ENCODE results near the gene KAZN. TPM values are rescaled to one million over a fixed set of nuclear protein-coding genes. Genes with fewer than 3 reads are reported as not detected.

Gene KAZN
- total and polyA plus RNA-seq, 2 of the 8 experiments (the other 6 are each of a cell fraction or from before 2014, with no cell fraction given), result 3.7 to 11.8 TPM

DNA sequence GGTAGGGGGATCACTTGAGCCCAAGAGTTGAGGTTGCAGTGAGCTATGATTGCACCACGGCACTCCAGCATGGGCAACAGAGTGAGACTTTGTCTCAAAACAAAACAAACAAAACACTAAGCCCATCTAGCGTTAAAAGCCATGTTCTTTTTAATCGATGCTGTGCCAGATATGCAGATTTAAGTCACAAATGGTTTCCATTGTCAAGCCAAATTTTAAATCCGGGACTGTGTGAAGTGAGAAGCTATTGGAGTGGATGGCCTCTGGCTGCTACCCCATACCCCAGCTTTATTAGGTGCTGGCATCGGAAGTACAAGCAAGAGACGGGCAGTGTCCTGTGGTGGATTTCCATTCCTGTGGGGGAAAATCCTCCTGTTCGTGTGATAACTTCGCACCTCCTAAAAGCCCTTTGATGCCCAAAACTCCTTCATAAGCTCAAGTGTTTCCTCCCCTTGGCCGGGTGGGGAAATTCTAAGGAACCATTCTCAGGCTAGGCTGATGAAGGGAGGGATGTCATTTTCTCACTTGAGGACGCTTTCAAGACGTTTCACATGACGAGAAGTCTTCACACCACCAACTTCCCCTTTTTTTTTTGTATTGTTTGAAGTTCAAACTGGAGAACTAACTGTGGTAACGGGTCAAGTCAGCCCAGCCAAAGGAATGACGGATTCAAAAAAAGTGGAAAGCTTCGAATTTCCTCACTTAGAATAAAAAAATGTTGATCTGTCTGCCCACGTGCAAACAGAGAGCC lies 140.8 kb downstream of the KAZN start:
- Histone ChIP-seq H3K4ac (replicated peaks; ENCODE audit: insufficient read length, low read depth, low read length) (no peak overlapping the region), H3K27me3 (replicated peaks in 1 of 4; ENCODE audit: control insufficient read depth in 3 of 4, extremely low read depth in 1 of 4, insufficient read depth in 3 of 4, low read length in 3 of 4) (peaks cover 0 to 17% (median 11%) of the 10 kb centered on the region in 4 experiments; a peak in 6 of 7 replicates), H3K14ac (ENCODE audit: insufficient read length) (no peak overlapping the region), H3K79me2 (ENCODE audit: control insufficient read depth in 1 of 2, insufficient read depth in 2 of 2, low read length in 2 of 2) (no peaks in the 10 kb centered on the region), H3K56ac (replicated peaks; ENCODE audit: insufficient read length, low read depth, low read length) (no peak overlapping the region), H2AFZ (ENCODE audit: low read length) (no peak overlapping the region), H3K4me3 (ENCODE audit: extremely low read depth in 1 of 4, insufficient read depth in 2 of 4, low read depth in 3 of 4, low read length in 4 of 4) (no peak overlapping the region), H2BK15ac (ENCODE audit: low read length) (no peak overlapping the region), H3K79me1 (ENCODE audit: low read depth, low read length) (no peaks in the 10 kb centered on the region; the same call in 1 of the 2 replicates), H3K4me2 (ENCODE audit: insufficient read depth in 1 of 2, low read depth in 2 of 2, low read length in 2 of 2) (no peak overlapping the region), H4K91ac (replicated peaks; ENCODE audit: insufficient read length, low read length) (no peak overlapping the region), H2BK120ac (replicated peaks; ENCODE audit: low read depth, low read length) (no peak overlapping the region), H4K8ac (ENCODE audit: extremely low read depth, insufficient read depth, low read length) (no peak overlapping the region), H3K23ac (ENCODE audit: insufficient read length) (no peak overlapping the region), H4K20me1 (replicated peaks in 1 of 2; ENCODE audit: control insufficient read depth in 1 of 2, insufficient read depth in 2 of 2, low read length in 2 of 2) (peaks cover 0 to 3% of the 10 kb centered on the region in 2 experiments), H3K23me2 (ENCODE audit: low read depth, low read length) (no peaks in the 10 kb centered on the region; the same call in 1 of the 2 replicates), H2BK20ac (ENCODE audit: low read length) (no peak overlapping the region), H3K36me3 (ENCODE audit: control insufficient read depth in 2 of 4, insufficient read depth in 4 of 4, low read length in 3 of 4) (no peaks in the 10 kb centered on the region), H2BK5ac (ENCODE audit: low read depth, low read length) (no peak overlapping the region), H4K5ac (ENCODE audit: insufficient read length, low read depth, low read length) (no peak overlapping the region), H3K27ac (ENCODE audit: low read depth, low read length) (no peak overlapping the region), H3K18ac (ENCODE audit: extremely low read depth, low read length) (no peak overlapping the region), H3K4me1 (replicated peaks in 1 of 4; ENCODE audit: control insufficient read depth in 3 of 4, insufficient read depth in 4 of 4, low read length in 3 of 4) (peaks cover 17 to 31% (median 25%) of the 10 kb centered on the region in 4 experiments), H3K9me3 (ENCODE audit: insufficient read depth in 2 of 2, low read depth in 1 of 2, low read length in 1 of 2) (no peaks in the 10 kb centered on the region), H2AK5ac (ENCODE audit: low read depth, low read length) (no peak overlapping the region), H2BK12ac (ENCODE audit: low read depth, low read length) (no peak overlapping the region), H3K9ac (replicated peaks in 1 of 4; ENCODE audit: extremely low read depth in 1 of 4, low read depth in 3 of 4, low read length in 3 of 4) (no peak overlapping the region)
- ChIA-PET CTCF (ENCODE audit: partially characterized antibody) (interaction anchor here (1.5 to 1.9 kb wide), 3 partner anchors 12 to 112 kb away, joined by 3 to 4 read pairs (median 4); no protein-coding TSS in a partner anchor), POLR2A (ENCODE audit: partially characterized antibody) (interaction anchor here (1.0 kb wide), 1 partner anchor 7 kb away, joined by 3 read pairs; no protein-coding TSS in a partner anchor)
- FAIRE-seq (peak; percentile 24), DNase-seq (ENCODE audit: low read depth in 1 of 2, low spot score in 2 of 2) (no peak)
- WGBS, 2 experiments (ENCODE audit: extremely low coverage in 1 of 2, insufficient coverage in 1 of 2, insufficient read length in 1 of 2, insufficient replicate concordance in 2 of 2, low coverage in 1 of 2, low lambda C conversion rate in 2 of 2, missing lambda C conversion rate in 1 of 2), result 87% methylated on average over 16 of the region's 16 CpGs; no CpG with 5 or more reads in 1 of the 2 experiments
